WTC11 (cell line): ENCODE data around the gene IL25. TPM values are rescaled to one million over a fixed set of nuclear protein-coding genes. Genes with fewer than 3 reads are reported as not detected.

Source experiments
- ATAC-seq: fragments of 200-7000 bp; cut with Tn5 transposase; 2 replicates; pipeline ENCODE4 v1.10.0; 2021; ENCODE audit warnings: mild to moderate bottlenecking, moderate library complexity
- CTCF ChIA-PET: fragments of 300-600 bp; sonication (Branson Sonifier 250); formaldehyde crosslinking; loops from one replicate; lab custom pipeline; 2021; ENCODE audit warnings: antibody characterized with exemption; lab: Charles Lee
- POLR2A ChIA-PET: fragments of 350-600 bp; sonication (Branson Sonifier 250); formaldehyde crosslinking; loops from one replicate; lab custom pipeline; 2021; ENCODE audit warnings: antibody characterized with exemption; lab: Charles Lee
- DNase-seq: peaks from one replicate; pipeline ENCODE4 v3.0.0; 2021; ENCODE audit warnings: low spot score
- H3K27ac Mint-ChIP-seq: 2 replicates; pipeline ENCODE4 v1.8.0; 2021; ENCODE audit warnings: mixed read lengths
- H3K27me3 Mint-ChIP-seq: 2 replicates; pipeline ENCODE4 v1.8.0; 2021; ENCODE audit warnings: low read depth, mild to moderate bottlenecking, moderate library complexity, mixed read lengths
- H3K36me3 Mint-ChIP-seq: 2 replicates; pipeline ENCODE4 v1.8.0; 2021; ENCODE audit warnings: mixed read lengths
- H3K4me1 Mint-ChIP-seq: 2 replicates; pipeline ENCODE4 v1.8.0; 2022; ENCODE audit warnings: mixed read lengths
- H3K4me3 Mint-ChIP-seq: 2 replicates; pipeline ENCODE4 v1.8.0; 2021; ENCODE audit warnings: mild to moderate bottlenecking, moderate library complexity, mixed read lengths
- H3K9me3 Mint-ChIP-seq: 2 replicates; pipeline ENCODE4 v1.8.0; 2021; ENCODE audit warnings: mixed read lengths
- AR ChIP-seq: fragments of 250-450 bp; sonication (Bioruptor Pico); IDR thresholded peaks from 2 replicates; pipeline ENCODE4 v1.9.0; 2021; ENCODE audit warnings: mild to moderate bottlenecking
- ARID4B ChIP-seq: sonication (generic); formaldehyde crosslinking; IDR thresholded peaks from 2 replicates; pipeline ENCODE4 v1.8.0; 2023; ENCODE audit warnings: missing genetic modification reagents, mild to moderate bottlenecking, borderline replicate concordance
- CBFB ChIP-seq: sonication (generic); formaldehyde crosslinking; IDR thresholded peaks from 2 replicates; pipeline ENCODE4 v1.8.1; 2022; ENCODE audit warnings: mild to moderate bottlenecking, low read depth, missing genetic modification reagents
- ESRRA ChIP-seq: sonication (generic); formaldehyde crosslinking; IDR thresholded peaks from 2 replicates; pipeline ENCODE4 v1.8.1; 2022; ENCODE audit warnings: mild to moderate bottlenecking, missing genetic modification reagents, borderline replicate concordance
- FOXP4 ChIP-seq: sonication (generic); formaldehyde crosslinking; IDR thresholded peaks from 2 replicates; pipeline ENCODE4 v1.8.0; 2022; ENCODE audit warnings: mild to moderate bottlenecking, missing genetic modification reagents
- HMGXB4 ChIP-seq: sonication (generic); formaldehyde crosslinking; IDR thresholded peaks from 2 replicates; pipeline ENCODE4 v1.8.1; 2023; ENCODE audit warnings: mild to moderate bottlenecking, moderate library complexity, missing genetic modification reagents
- IRF1 ChIP-seq: sonication (generic); formaldehyde crosslinking; IDR thresholded peaks from 2 replicates; pipeline ENCODE4 v1.8.0; 2023; ENCODE audit warnings: missing genetic modification reagents
- ZBTB43 ChIP-seq: sonication (generic); formaldehyde crosslinking; IDR thresholded peaks from 2 replicates; pipeline ENCODE4 v1.8.1; 2023; ENCODE audit warnings: mild to moderate bottlenecking, missing genetic modification reagents
- ZNF121 ChIP-seq: sonication (generic); formaldehyde crosslinking; IDR thresholded peaks from 2 replicates; pipeline ENCODE4 v1.8.0; 2023; ENCODE audit warnings: missing genetic modification reagents
- ZNF281 ChIP-seq: sonication (generic); formaldehyde crosslinking; IDR thresholded peaks from 2 replicates; pipeline ENCODE4 v1.8.0; 2023; ENCODE audit warnings: mild to moderate bottlenecking, missing genetic modification reagents
- total RNA-seq: library from RNA; stranded (reverse); gene quantifications from 3 replicates; pipeline ENCODE4 v1.2.3, GENCODE V29; 2021

The IL25 gene
- total RNA-seq, 1 experiment from 2014 or later = 0.24 TPM

GRCh38 chr14:23382731-23383440 lies 10.3 kb downstream of the IL25 start:
- Mint-ChIP-seq H3K36me3 (no peaks in the 10 kb centered on the region), H3K9me3 (no peaks in the 10 kb centered on the region), H3K27ac (no peak overlapping the region), H3K4me1 (peaks cover 4% of the 10 kb centered on the region), H3K4me3 (no peak overlapping the region), H3K27me3 (peaks cover 38% of the 10 kb centered on the region)
- DNase-seq = no peak
- no peak for ATAC-seq
- TF ChIP-seq AR (CRISPR knock-in tag) (no peak), FOXP4 (CRISPR knock-in tag) (no peak), ZBTB43 (CRISPR knock-in tag) (no peak), ZNF281 (CRISPR knock-in tag) (no peak), IRF1 (no peak), ZNF121 (CRISPR knock-in tag) (no peak)
- POLR2A ChIA-PET = interaction anchor here (0.5 kb wide), 1 partner anchor 91 kb away, joined by 3 read pairs; no protein-coding TSS in a partner anchor
- CTCF ChIA-PET = interaction anchor here (0.8 to 6.4 kb wide), 9 partner anchors 14 to 324 kb away, joined by 3 to 95 read pairs (median 4); partner anchors contain the start of gene EFS

GRCh38 chr14:23384364-23385080 lies 11.9 kb downstream of the IL25 start:
- POLR2A ChIA-PET = no interaction called here
- Mint-ChIP-seq H3K9me3 (no peaks in the 10 kb centered on the region), H3K4me1 (peaks cover 13% of the 10 kb centered on the region), H3K36me3 (no peaks in the 10 kb centered on the region)
- ATAC-seq = no peak
- DNase-seq = no peak
- TF ChIP-seq HMGXB4 (CRISPR knock-in tag) = no peak
- TF ChIP-seq ESRRA (CRISPR knock-in tag) = no peak
- TF ChIP-seq CBFB (CRISPR knock-in tag) = no peak
- TF ChIP-seq ARID4B (CRISPR knock-in tag) = no peak
- TF ChIP-seq, all 79 proteins: peak for 0
- peaks cover 35% of the 10 kb centered on the region for H3K27me3 Mint-ChIP-seq
- CTCF ChIA-PET = interaction anchor here (2.2 kb wide), 1 partner anchor 72 kb away, joined by 14 read pairs; no protein-coding TSS in a partner anchor
- no peak overlapping the region for H3K4me3 Mint-ChIP-seq
- H3K27ac Mint-ChIP-seq = no peak overlapping the region
